ENCODE measurements around the gene JPT1. TPM values are rescaled to one million over a fixed set of nuclear protein-coding genes. Genes with fewer than 3 reads are reported as not detected.

JPT1 gene
- total RNA-seq, 1 experiment from 2014 or later = 265 TPM

GRCh38 chr17:75183999-75184884 lies 29.9 kb upstream of the JPT1 start:
- Histone ChIP-seq H3K27me3 (ENCODE audit: insufficient read depth, low read length) (no peaks in the 10 kb centered on the region), H2BK5ac (ENCODE audit: insufficient read length, low read length) (no peak overlapping the region), H3K4me2 (ENCODE audit: insufficient read depth, insufficient read length, low read length) (no peak overlapping the region), H3K79me1 (ENCODE audit: insufficient read depth, low read depth, low read length, poor library complexity, severe bottlenecking) (peaks cover 6% of the 10 kb centered on the region), H4K20me1 (ENCODE audit: control insufficient read depth, insufficient read depth, insufficient read length) (no peaks in the 10 kb centered on the region), H3K27ac (ENCODE audit: insufficient read length, low read depth, low read length) (no peak overlapping the region), H2BK20ac (ENCODE audit: low read depth, low read length, poor library complexity, severe bottlenecking) (no peak overlapping the region), H3K79me2 (ENCODE audit: insufficient read depth, low read length) (peaks cover 28% of the 10 kb centered on the region), H3K23ac (ENCODE audit: insufficient read length, low read depth, low read length) (no peak overlapping the region), H3K18ac (ENCODE audit: insufficient read length, low read depth, low read length) (no peak overlapping the region), H2AFZ (ENCODE audit: low read length) (no peak overlapping the region), H3K9me3 (ENCODE audit: control insufficient read depth, low read depth, low read length) (no peaks in the 10 kb centered on the region), H3K4ac (ENCODE audit: low read depth, low read length) (no peak overlapping the region), H3K4me1 (ENCODE audit: insufficient read depth, low read length) (no peaks in the 10 kb centered on the region), H2BK12ac (ENCODE audit: insufficient read length, low read depth, low read length) (no peak overlapping the region), H3T11ph (ENCODE audit: low read length) (no peak overlapping the region), H4K5ac (ENCODE audit: insufficient read length, low read depth, low read length) (no peak overlapping the region), H4K8ac (replicated peaks; ENCODE audit: insufficient read length, low read depth, low read length) (no peak overlapping the region), H3K23me2 (ENCODE audit: insufficient read length, low read depth, low read length, poor library complexity, severe bottlenecking) (peaks cover 10% of the 10 kb centered on the region), H3K56ac (ENCODE audit: insufficient read length, low read depth, low read length) (no peak overlapping the region), H2AK5ac (ENCODE audit: insufficient read length, low read length) (no peak overlapping the region), H3K9ac (ENCODE audit: extremely low read depth, insufficient read length, low read length) (no peak overlapping the region), H3K14ac (ENCODE audit: insufficient read depth, low read length) (no peak overlapping the region), H2BK15ac (ENCODE audit: low read depth, low read length) (no peak overlapping the region), H2BK120ac (ENCODE audit: low read depth, low read length, poor library complexity, severe bottlenecking) (no peak overlapping the region), H4K91ac (ENCODE audit: insufficient read length, low read depth, low read length) (no peak overlapping the region)
- no peak overlapping the region; a peak in 1 of 7 replicates for H3K27ac Mint-ChIP-seq
- no CpG with 5 or more reads among the region's 9 CpGs for WGBS (ENCODE audit: extremely low coverage, insufficient read length, low lambda C conversion rate)
- H3K4me3 Mint-ChIP-seq = peak overlapping the region; percentile 14 to 83; a peak in 4 of 5 replicates
- H3K9me3 Mint-ChIP-seq = no peaks in the 10 kb centered on the region
- DNase-seq = no peak
- H3K4me1 Mint-ChIP-seq = peaks cover 12 to 29% of the 10 kb centered on the region in 2 experiments
- H3K27me3 Mint-ChIP-seq (ENCODE audit: low read depth) = no peaks in the 10 kb centered on the region; the same call in 1 of the 2 replicates
- H3K36me3 Mint-ChIP-seq (ENCODE audit: insufficient read depth in 1 of 3, low read depth in 3 of 3) = peaks cover 14 to 31% (median 26%) of the 10 kb centered on the region in 3 experiments
- TF ChIP-seq CTCF (conservative IDR thresholded peaks at IDR 0.05) = no peak

Measured in H9 (cell line).